Measurements from ENCODE around the gene SMIM21.

Gene SMIM21

DNA sequence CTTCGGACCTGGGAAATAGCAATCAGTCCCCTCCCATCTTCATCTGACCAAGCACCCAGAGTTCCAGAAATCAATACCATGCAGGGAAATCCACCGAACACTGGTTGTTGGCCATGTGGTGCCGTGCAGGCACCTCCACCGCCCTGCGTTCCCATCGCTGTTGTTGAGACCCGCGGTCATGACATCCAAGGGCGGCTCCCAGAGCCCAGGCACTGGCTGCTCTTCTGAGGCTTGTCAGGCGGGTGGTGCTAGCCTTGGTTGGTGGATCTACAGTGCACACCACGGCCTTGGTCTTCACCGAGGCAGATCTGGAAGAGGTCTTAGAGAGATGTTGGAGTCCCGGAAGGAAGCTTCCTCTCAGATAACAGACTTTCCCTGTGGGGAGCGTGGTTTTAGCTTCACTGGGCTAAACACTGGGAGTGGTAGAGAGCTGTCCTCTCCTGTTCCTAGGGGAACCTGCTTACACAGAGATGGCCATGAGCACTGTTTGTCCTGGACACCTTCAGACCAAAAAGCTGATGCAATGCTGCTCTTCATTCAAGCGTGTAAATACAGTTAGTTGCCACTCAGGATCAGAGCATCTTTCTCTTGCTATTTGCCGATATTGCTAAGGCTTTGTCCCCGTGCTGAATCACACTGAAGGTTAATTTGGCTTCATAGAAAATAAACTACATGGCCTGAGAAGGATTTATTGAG lies 58.3 kb downstream of the SMIM21 start:
- no peak overlapping the region for H3K9ac ChIP-seq (ENCODE audit: low read length)
- no peaks in the 10 kb centered on the region for H3K9me3 ChIP-seq (ENCODE audit: control insufficient read depth, low read length)
- no peak overlapping the region for H3K4me3 ChIP-seq (ENCODE audit: low read length)
- no peaks in the 10 kb centered on the region for H3K27me3 ChIP-seq (replicated peaks; ENCODE audit: control insufficient read depth, insufficient read depth, low read length)
- no peak for DNase-seq (ENCODE audit: low read depth)
- H3K4me1 ChIP-seq (ENCODE audit: control insufficient read depth, insufficient read depth, low read length) = no peaks in the 10 kb centered on the region
- no peaks in the 10 kb centered on the region for H3K36me3 ChIP-seq (ENCODE audit: control insufficient read depth, insufficient read depth, low read length, severe bottlenecking)

DNA sequence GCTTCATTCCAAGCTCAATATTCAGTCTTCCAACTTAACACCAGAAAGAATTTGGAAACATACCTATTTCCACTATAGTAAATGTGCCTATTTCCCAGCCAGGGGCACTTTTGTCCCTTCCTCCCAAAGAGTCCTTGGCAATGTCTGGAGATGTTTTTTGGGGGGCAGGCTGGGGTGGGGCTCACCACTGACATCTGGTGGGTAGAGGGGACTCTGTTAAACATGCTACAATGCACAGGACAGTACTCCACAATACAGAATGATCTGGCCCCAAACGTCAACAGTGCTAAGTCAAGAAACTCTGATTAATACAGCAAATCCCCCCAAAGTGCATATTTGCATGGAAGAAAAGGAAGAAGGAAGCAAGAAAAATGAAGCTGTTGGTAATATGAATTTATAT lies 61.7 kb downstream of the SMIM21 start:
- Histone ChIP-seq H3K4me1 (ENCODE audit: control insufficient read depth, insufficient read depth, low read length) (no peaks in the 10 kb centered on the region), H3K27me3 (replicated peaks; ENCODE audit: control insufficient read depth, insufficient read depth, low read length) (peaks cover 26% of the 10 kb centered on the region), H3K9ac (ENCODE audit: low read length) (no peak overlapping the region), H3K4me3 (ENCODE audit: low read length) (no peak overlapping the region), H3K36me3 (ENCODE audit: control insufficient read depth, insufficient read depth, low read length, severe bottlenecking) (no peaks in the 10 kb centered on the region), H3K9me3 (ENCODE audit: control insufficient read depth, low read length) (peaks cover 5% of the 10 kb centered on the region)
- DNase-seq (ENCODE audit: low read depth) = no peak

DNA sequence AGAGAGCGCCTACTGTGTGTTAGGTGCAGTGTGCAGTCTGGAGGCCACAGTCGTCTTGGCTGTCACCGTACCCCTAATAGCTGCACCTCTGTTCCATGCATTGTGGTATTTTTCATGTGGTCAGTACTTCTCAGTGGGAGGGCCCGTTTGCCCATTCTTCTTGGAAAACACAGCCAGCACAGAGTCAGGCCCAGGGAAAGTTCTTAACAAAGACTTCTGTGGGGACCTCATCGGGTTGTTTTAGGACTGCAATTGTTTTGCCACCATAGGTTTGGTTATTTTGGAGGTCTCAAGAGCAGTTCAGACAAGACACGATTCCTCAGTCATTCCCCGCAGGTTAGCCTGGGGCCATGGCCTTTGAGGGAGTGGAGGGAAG lies 62.3 kb downstream of the SMIM21 start:
- no peak overlapping the region for H3K4me3 ChIP-seq (ENCODE audit: low read length)
- DNase-seq (ENCODE audit: low read depth) = no peak
- H3K9ac ChIP-seq (ENCODE audit: low read length) = no peak overlapping the region
- H3K36me3 ChIP-seq (ENCODE audit: control insufficient read depth, insufficient read depth, low read length, severe bottlenecking) = no peaks in the 10 kb centered on the region
- H3K4me1 ChIP-seq (ENCODE audit: control insufficient read depth, insufficient read depth, low read length) = no peaks in the 10 kb centered on the region
- H3K27me3 ChIP-seq (replicated peaks; ENCODE audit: control insufficient read depth, insufficient read depth, low read length) = peaks cover 30% of the 10 kb centered on the region
- peaks cover 5% of the 10 kb centered on the region for H3K9me3 ChIP-seq (ENCODE audit: control insufficient read depth, low read length)

DNA sequence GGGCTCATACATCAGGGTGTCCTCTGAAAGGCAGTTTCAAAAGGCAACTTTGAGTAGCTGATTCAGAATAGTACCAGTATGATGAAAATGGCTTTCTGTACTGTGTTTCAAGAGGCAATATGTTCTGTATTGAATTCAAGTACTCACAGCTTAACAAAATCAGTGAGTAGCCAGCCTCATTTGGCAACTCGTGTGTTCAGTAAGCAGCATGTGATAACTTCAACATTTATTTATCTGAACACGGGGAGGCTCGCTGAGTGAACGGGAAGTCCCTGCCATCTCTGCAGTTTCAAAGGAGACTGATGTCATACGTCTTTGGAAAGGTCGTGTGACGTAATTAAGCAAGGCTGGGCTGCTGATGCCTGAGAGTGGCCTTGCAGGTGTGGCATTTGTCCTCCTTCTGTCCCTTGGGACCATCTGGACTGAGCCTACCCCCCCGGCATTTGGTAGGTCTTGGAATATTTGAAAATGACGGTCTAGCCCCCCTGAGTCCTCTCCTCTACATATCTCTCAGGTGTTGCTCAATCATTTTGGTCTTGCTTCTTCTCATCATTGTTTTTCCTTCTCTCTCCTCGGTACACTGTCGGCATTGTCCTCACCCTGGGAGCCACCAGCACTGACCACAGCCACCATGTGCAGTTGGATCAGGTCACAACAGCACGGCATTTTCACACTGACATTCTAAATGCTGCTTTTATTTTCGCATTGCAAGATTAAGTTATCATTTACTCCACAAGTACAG lies 62.8 kb downstream of the SMIM21 start:
- Histone ChIP-seq H3K9ac (ENCODE audit: low read length) (no peak overlapping the region), H3K4me1 (ENCODE audit: control insufficient read depth, insufficient read depth, low read length) (no peaks in the 10 kb centered on the region), H3K9me3 (ENCODE audit: control insufficient read depth, low read length) (peaks cover 5% of the 10 kb centered on the region), H3K36me3 (ENCODE audit: control insufficient read depth, insufficient read depth, low read length, severe bottlenecking) (no peaks in the 10 kb centered on the region), H3K4me3 (ENCODE audit: low read length) (no peak overlapping the region), H3K27me3 (replicated peaks; ENCODE audit: control insufficient read depth, insufficient read depth, low read length) (peaks cover 36% of the 10 kb centered on the region)
- DNase-seq (ENCODE audit: low read depth) = no peak

DNA sequence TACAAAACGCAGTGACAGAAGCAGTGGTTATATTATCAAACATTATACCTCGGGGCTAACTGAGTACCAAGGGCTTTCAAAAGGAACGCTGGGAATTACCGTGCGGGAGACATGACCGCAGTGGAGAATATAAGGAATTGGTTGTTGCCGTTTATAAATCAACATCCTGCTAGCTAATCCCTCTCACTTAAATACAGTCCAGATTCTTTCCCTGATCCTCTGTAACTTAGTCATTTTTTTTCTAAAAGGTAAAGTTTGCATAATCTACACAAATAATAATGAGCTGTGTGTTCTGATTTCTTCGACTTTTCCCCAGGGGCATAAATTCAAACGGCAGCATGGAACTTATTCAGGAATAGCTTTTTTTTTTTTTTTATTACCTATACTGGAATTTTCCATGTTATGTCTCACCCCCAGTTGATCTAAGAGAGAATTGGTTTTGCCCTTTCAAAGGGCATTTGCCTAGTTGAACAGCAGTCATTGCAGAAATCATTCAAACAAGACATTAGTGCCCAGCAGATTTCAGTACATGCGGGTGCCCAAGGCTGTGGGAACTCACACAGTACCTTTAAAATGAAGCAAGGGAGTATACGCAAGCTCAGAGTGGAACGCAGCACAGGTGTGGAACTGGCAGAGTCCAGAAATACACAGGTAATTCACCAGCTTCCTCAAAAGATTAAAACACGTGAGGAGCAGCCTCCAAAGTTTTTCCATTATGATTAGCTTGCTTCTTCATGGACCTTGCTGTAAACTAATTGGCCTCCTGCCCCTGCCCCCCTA lies 63.9 kb downstream of the SMIM21 start:
- Histone ChIP-seq H3K9me3 (ENCODE audit: control insufficient read depth, low read length) (peaks cover 5% of the 10 kb centered on the region), H3K36me3 (ENCODE audit: control insufficient read depth, insufficient read depth, low read length, severe bottlenecking) (no peaks in the 10 kb centered on the region), H3K9ac (ENCODE audit: low read length) (no peak overlapping the region), H3K27me3 (replicated peaks; ENCODE audit: control insufficient read depth, insufficient read depth, low read length) (peaks cover 36% of the 10 kb centered on the region), H3K4me3 (ENCODE audit: low read length) (no peak overlapping the region), H3K4me1 (ENCODE audit: control insufficient read depth, insufficient read depth, low read length) (no peaks in the 10 kb centered on the region)
- DNase-seq (ENCODE audit: low read depth) = peak; percentile 6

DNA sequence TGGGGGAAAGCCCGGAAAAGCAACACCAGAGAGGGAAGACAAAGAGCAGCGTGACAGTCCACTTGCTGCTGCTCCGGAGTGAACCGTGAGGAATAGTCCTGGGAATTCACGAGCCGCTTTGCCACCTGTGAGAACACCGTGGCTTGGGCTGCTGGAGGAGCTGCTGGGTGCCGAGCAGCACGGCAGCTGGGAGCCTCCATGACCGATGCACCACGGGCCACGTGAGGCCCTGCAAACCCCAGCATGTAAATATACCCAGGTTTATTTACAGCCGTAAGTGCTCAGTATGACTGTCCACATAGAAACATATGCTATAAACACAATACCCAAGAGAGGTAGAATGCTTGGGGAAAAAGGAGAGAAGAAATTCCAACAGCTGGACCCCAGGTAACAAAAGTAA lies 65.1 kb downstream of the SMIM21 start:
- no peaks in the 10 kb centered on the region for H3K4me1 ChIP-seq (ENCODE audit: control insufficient read depth, insufficient read depth, low read length)
- no peak for DNase-seq (ENCODE audit: low read depth)
- peaks cover 5% of the 10 kb centered on the region for H3K9me3 ChIP-seq (ENCODE audit: control insufficient read depth, low read length)
- no peaks in the 10 kb centered on the region for H3K36me3 ChIP-seq (ENCODE audit: control insufficient read depth, insufficient read depth, low read length, severe bottlenecking)
- no peak overlapping the region for H3K9ac ChIP-seq (ENCODE audit: low read length)
- peaks cover 36% of the 10 kb centered on the region for H3K27me3 ChIP-seq (replicated peaks; ENCODE audit: control insufficient read depth, insufficient read depth, low read length)
- no peak overlapping the region for H3K4me3 ChIP-seq (ENCODE audit: low read length)

DNA sequence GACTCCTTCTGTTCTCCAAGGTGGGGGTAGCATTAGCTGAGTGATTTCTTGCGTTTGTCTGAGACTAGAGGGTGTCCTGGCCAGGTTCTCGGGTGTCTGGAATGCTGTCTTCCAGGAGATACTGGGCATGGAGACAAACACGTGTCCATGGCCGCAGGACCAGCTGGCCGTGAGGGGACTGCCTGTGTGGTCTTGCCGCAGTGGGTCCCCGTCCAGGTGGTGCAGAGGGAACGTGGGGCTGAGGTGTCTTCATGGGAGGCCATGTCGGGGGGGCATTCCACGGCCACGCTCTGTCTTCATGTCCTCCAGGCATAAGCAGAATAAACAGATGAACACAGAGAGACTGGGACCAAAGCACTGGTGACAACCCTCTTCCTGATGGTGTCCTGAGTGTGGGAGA lies 66.6 kb downstream of the SMIM21 start:
- Histone ChIP-seq H3K4me3 (ENCODE audit: low read length) (no peak overlapping the region), H3K9ac (ENCODE audit: low read length) (no peak overlapping the region), H3K4me1 (ENCODE audit: control insufficient read depth, insufficient read depth, low read length) (no peaks in the 10 kb centered on the region), H3K9me3 (ENCODE audit: control insufficient read depth, low read length) (peaks cover 5% of the 10 kb centered on the region), H3K27me3 (replicated peaks; ENCODE audit: control insufficient read depth, insufficient read depth, low read length) (peaks cover 36% of the 10 kb centered on the region), H3K36me3 (ENCODE audit: control insufficient read depth, insufficient read depth, low read length, severe bottlenecking) (no peaks in the 10 kb centered on the region)
- no peak for DNase-seq (ENCODE audit: low read depth)

DNA sequence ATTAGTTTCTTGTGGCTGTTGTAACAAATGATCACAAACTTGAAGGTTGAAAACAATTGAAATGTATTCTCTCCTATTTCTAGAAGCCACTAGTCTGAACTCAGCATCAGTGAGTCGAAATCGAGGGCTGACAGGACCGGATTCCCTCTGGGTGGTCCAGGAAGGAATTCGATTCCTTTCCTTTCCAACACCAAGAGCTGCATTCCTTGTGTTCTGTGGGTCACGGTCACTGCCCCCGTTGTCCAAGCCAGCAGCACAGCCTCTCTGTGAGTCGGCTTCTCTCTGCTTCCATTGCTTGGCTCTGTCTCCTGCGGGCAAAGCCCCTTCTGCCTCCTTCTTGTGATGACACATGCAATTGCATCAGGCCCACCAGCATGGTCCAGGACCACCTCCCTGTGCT lies 67.3 kb downstream of the SMIM21 start:
- Histone ChIP-seq H3K27me3 (replicated peaks; ENCODE audit: control insufficient read depth, insufficient read depth, low read length) (peaks cover 36% of the 10 kb centered on the region), H3K9me3 (ENCODE audit: control insufficient read depth, low read length) (peaks cover 5% of the 10 kb centered on the region), H3K4me3 (ENCODE audit: low read length) (no peak overlapping the region), H3K4me1 (ENCODE audit: control insufficient read depth, insufficient read depth, low read length) (no peaks in the 10 kb centered on the region), H3K9ac (ENCODE audit: low read length) (no peak overlapping the region), H3K36me3 (ENCODE audit: control insufficient read depth, insufficient read depth, low read length, severe bottlenecking) (no peaks in the 10 kb centered on the region)
- DNase-seq (ENCODE audit: low read depth) = no peak

Measured in adipocyte (in vitro differentiated cells).